ENCODE measurements around the gene DMBT1. TPM values are rescaled to one million over a fixed set of nuclear protein-coding genes. Genes with fewer than 3 reads are reported as not detected.

DMBT1 gene
- polyA plus RNA-seq, 1 donor (not counting 4 experiments of a cell fraction or from before 2014, with no cell fraction given), result 0.04 TPM

- H3K27me3 ChIP-seq (ENCODE audit: control insufficient read depth, extremely low read depth, insufficient read depth, low read length), result peaks cover 5% of the 10 kb centered on the region
- H3K9me3 ChIP-seq (ENCODE audit: control insufficient read depth, low read depth, low read length), result no peaks in the 10 kb centered on the region
- DNase-seq (ENCODE audit: low read depth, low spot score) (no peak), FAIRE-seq (no peak)
- no peaks in the 10 kb centered on the region for H3K79me2 ChIP-seq (ENCODE audit: control insufficient read depth, insufficient read depth, low read length)
- H3K9me1 ChIP-seq (ENCODE audit: control insufficient read depth, extremely low read depth, insufficient read depth, low read length), result no peaks in the 10 kb centered on the region
- no peak overlapping the region for H3K27ac ChIP-seq (ENCODE audit: control insufficient read depth, insufficient read depth, low read length)
- H2AFZ ChIP-seq (ENCODE audit: control insufficient read depth, low read length), result no peak overlapping the region
- dilution Hi-C loops (cut with MboI; ENCODE audit: extremely low pct_ligation_motif_present, low sequenced_read_pairs), result no loop called here
- no peaks in the 10 kb centered on the region for H3K4me1 ChIP-seq (ENCODE audit: control insufficient read depth, extremely low read depth, insufficient read depth, low read length)
- no peaks in the 10 kb centered on the region for H3K36me3 ChIP-seq (ENCODE audit: control insufficient read depth in 2 of 2, extremely low read depth in 1 of 2, insufficient read depth in 2 of 2, low read length in 2 of 2)
- H3K9ac ChIP-seq (ENCODE audit: control insufficient read depth, extremely low read depth, insufficient read depth, low read length), result no peak overlapping the region
- no peak overlapping the region for H3K4me2 ChIP-seq (ENCODE audit: control insufficient read depth, extremely low read depth, insufficient read depth, low read depth, low read length)
- H3K4me3 ChIP-seq (ENCODE audit: control insufficient read depth in 2 of 3, extremely low read depth in 1 of 3, insufficient read depth in 2 of 3, low read depth in 1 of 3, low read length in 3 of 3), result no peak overlapping the region
- TF ChIP-seq EZH2 (IDR thresholded peaks at IDR 0.05; ENCODE audit: low read length), result no peak
- TF ChIP-seq, protein P1, sequence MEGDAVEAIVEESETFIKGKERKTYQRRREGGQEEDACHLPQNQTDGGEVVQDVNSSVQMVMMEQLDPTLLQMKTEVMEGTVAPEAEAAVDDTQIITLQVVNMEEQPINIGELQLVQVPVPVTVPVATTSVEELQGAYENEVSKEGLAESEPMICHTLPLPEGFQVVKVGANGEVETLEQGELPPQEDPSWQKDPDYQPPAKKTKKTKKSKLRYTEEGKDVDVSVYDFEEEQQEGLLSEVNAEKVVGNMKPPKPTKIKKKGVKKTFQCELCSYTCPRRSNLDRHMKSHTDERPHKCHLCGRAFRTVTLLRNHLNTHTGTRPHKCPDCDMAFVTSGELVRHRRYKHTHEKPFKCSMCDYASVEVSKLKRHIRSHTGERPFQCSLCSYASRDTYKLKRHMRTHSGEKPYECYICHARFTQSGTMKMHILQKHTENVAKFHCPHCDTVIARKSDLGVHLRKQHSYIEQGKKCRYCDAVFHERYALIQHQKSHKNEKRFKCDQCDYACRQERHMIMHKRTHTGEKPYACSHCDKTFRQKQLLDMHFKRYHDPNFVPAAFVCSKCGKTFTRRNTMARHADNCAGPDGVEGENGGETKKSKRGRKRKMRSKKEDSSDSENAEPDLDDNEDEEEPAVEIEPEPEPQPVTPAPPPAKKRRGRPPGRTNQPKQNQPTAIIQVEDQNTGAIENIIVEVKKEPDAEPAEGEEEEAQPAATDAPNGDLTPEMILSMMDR (optimal IDR thresholded peaks at IDR 0.05 in 1 of 3, IDR thresholded peaks at IDR 0.05 in 1 of 3, conservative IDR thresholded peaks at IDR 0.05 in 1 of 3; ENCODE audit: extremely low read depth in 1 of 3, insufficient read depth in 2 of 3, low read length in 3 of 3), result no peak
- no peaks in the 10 kb centered on the region for H4K20me1 ChIP-seq (ENCODE audit: control insufficient read depth, extremely low read depth, insufficient read depth, low read length)
Observed at GRCh38 chr10:122642726-122643605, 82.4 kb downstream of the DMBT1 start.

- Histone ChIP-seq H3K27me3 (ENCODE audit: control insufficient read depth, extremely low read depth, insufficient read depth, low read length) (peaks cover 5% of the 10 kb centered on the region), H2AFZ (ENCODE audit: control insufficient read depth, low read length) (no peak overlapping the region), H3K9ac (ENCODE audit: control insufficient read depth, extremely low read depth, insufficient read depth, low read length) (no peak overlapping the region), H3K4me1 (ENCODE audit: control insufficient read depth, extremely low read depth, insufficient read depth, low read length) (no peaks in the 10 kb centered on the region), H3K79me2 (ENCODE audit: control insufficient read depth, insufficient read depth, low read length) (no peaks in the 10 kb centered on the region), H3K9me3 (ENCODE audit: control insufficient read depth, low read depth, low read length) (no peaks in the 10 kb centered on the region), H3K9me1 (ENCODE audit: control insufficient read depth, extremely low read depth, insufficient read depth, low read length) (no peaks in the 10 kb centered on the region), H4K20me1 (ENCODE audit: control insufficient read depth, extremely low read depth, insufficient read depth, low read length) (no peaks in the 10 kb centered on the region), H3K4me2 (ENCODE audit: control insufficient read depth, extremely low read depth, insufficient read depth, low read depth, low read length) (no peak overlapping the region), H3K4me3 (ENCODE audit: control insufficient read depth in 2 of 3, extremely low read depth in 1 of 3, insufficient read depth in 2 of 3, low read depth in 1 of 3, low read length in 3 of 3) (no peak overlapping the region), H3K27ac (ENCODE audit: control insufficient read depth, insufficient read depth, low read length) (no peak overlapping the region), H3K36me3 (ENCODE audit: control insufficient read depth in 2 of 2, extremely low read depth in 1 of 2, insufficient read depth in 2 of 2, low read length in 2 of 2) (no peaks in the 10 kb centered on the region)
- dilution Hi-C loops (cut with MboI; ENCODE audit: extremely low pct_ligation_motif_present, low sequenced_read_pairs), result no loop called here
- FAIRE-seq (no peak), DNase-seq (ENCODE audit: low read depth, low spot score) (no peak)
- TF ChIP-seq EZH2 (IDR thresholded peaks at IDR 0.05; ENCODE audit: low read length), result no peak
- TF ChIP-seq, protein P1 (optimal IDR thresholded peaks at IDR 0.05 in 1 of 3, IDR thresholded peaks at IDR 0.05 in 1 of 3, conservative IDR thresholded peaks at IDR 0.05 in 1 of 3; ENCODE audit: extremely low read depth in 1 of 3, insufficient read depth in 2 of 3, low read length in 3 of 3), result no peak
Observed at GRCh38 chr10:122643931-122644534, 83.5 kb downstream of the DMBT1 start.

Measured in keratinocyte (primary cell).